B cell (primary cell): ENCODE data around the gene PHACTR2. TPM values are rescaled to one million over a fixed set of nuclear protein-coding genes. Genes with fewer than 3 reads are reported as not detected.

Source experiments
- ATAC-seq: fragments of 200-7000 bp; cut with Tn5 transposase; one replicate; pipeline ENCODE4 v1.10.0; 2021; ENCODE audit warnings: low read depth, mild to moderate bottlenecking, moderate number of reproducible peaks, moderate library complexity
- CTCF ChIA-PET: fragments of 350-600 bp; sonication (Branson Sonifier 250); formaldehyde crosslinking; loops from one replicate; lab custom pipeline; 2021; ENCODE audit warnings: antibody characterized with exemption, inconsistent platforms; lab: Charles Lee
- POLR2A ChIA-PET: fragments of 350-600 bp; sonication (Branson Sonifier 250); formaldehyde crosslinking; loops from one replicate; lab custom pipeline; 2021; ENCODE audit warnings: antibody characterized with exemption; lab: Charles Lee
- DNase-seq: peaks from one replicate; pipeline ENCODE4 v3.0.0; 2013
- H2AFZ ChIP-seq: 2 replicates; pipeline ENCODE4 v1.6.1; 2012; ENCODE audit warnings: mild to moderate bottlenecking, low read depth, low read length; ENCODE audit not compliant: insufficient read depth, poor library complexity, severe bottlenecking
- H3K27ac ChIP-seq, 2 donors: 1 replicate in 1 of 2; 2 replicates in 1 of 2; pipeline ENCODE4 v1.5.1; 2012 to 2013; ENCODE audit warnings: low read length in 2 of 2, mild to moderate bottlenecking in 2 of 2, moderate library complexity in 1 of 2
- H3K27me3 ChIP-seq, 4 experiments: fragments of 200-600 bp in 1 of 4; sonication (generic) in 1 of 4; replicated peaks in 1 of 4; 1 replicate in 2 of 4; 2 replicates in 2 of 4; pipeline versions ENCODE4 v1.6.1 to v1.7.0; 2013 to 2016; ENCODE audit warnings: low read length in 3 of 4, mild to moderate bottlenecking in 2 of 4, mixed read lengths in 1 of 4, moderate library complexity in 1 of 4; ENCODE audit not compliant: insufficient read depth in 4 of 4, control insufficient read depth in 3 of 4; ENCODE audit errors: control extremely low read depth in 1 of 4
- H3K36me3 ChIP-seq, 2 experiments: replicated peaks in 1 of 2; 1 replicate in 1 of 2; 2 replicates in 1 of 2; pipeline versions ENCODE4 v1.6.1 to v1.7.1; 2013; ENCODE audit warnings: low read length in 1 of 2; ENCODE audit not compliant: insufficient read depth in 2 of 2, control insufficient read depth in 1 of 2; ENCODE audit errors: control extremely low read depth in 1 of 2, extremely low read depth in 1 of 2
- H3K4me1 ChIP-seq, 2 donors: fragments of 200-600 bp in 1 of 2; sonication (generic) in 1 of 2; 1 replicate in 1 of 2; 2 replicates in 1 of 2; pipeline versions ENCODE4 v1.5.1 to v1.6.1; 2013 to 2017; ENCODE audit warnings: low read length in 2 of 2; ENCODE audit not compliant: control insufficient read depth in 2 of 2, insufficient read depth in 2 of 2
- H3K4me2 ChIP-seq: replicated peaks from 2 replicates; pipeline ENCODE3; 2012; ENCODE audit warnings: mild to moderate bottlenecking, low read depth, low read length; ENCODE audit not compliant: poor library complexity, severe bottlenecking
- H3K4me3 ChIP-seq, 5 experiments: fragments of 200-600 bp in 1 of 5; sonication (generic) in 1 of 5; 1 replicate in 3 of 5; 2 replicates in 2 of 5; pipeline versions ENCODE4 v1.5.1 to v1.7.0; 2011 to 2016; ENCODE audit warnings: low read length in 4 of 5, mild to moderate bottlenecking in 4 of 5, low read depth in 2 of 5, control low read depth in 1 of 5, moderate library complexity in 1 of 5; ENCODE audit not compliant: insufficient read depth in 1 of 5; ENCODE audit errors: control extremely low read depth in 1 of 5, extremely low read depth in 1 of 5
- H3K79me2 ChIP-seq: fragments of 200-600 bp; sonication (generic); one replicate; pipeline ENCODE4 v1.6.0; 2016; ENCODE audit warnings: low read length; ENCODE audit not compliant: control insufficient read depth, insufficient read depth
- H3K9ac ChIP-seq: fragments of 200-600 bp; sonication (generic); 2 replicates; pipeline ENCODE4 v1.6.1; 2017; ENCODE audit warnings: mild to moderate bottlenecking, low read length, moderate library complexity
- H3K9me3 ChIP-seq, 3 donors: one replicate each; pipeline versions ENCODE4 v1.6.1 to v1.7.1; 2013; ENCODE audit warnings: low read length in 2 of 3; ENCODE audit not compliant: control insufficient read depth in 2 of 3, insufficient read depth in 1 of 3; ENCODE audit errors: control extremely low read depth in 1 of 3
- H4K20me1 ChIP-seq: 2 replicates; pipeline ENCODE4 v1.6.0; 2012; ENCODE audit warnings: mild to moderate bottlenecking, low read length; ENCODE audit not compliant: insufficient read depth, control insufficient read depth, poor library complexity, severe bottlenecking
- H3K27ac Mint-ChIP-seq: one replicate; pipeline ENCODE4 v1.8.0; 2021; ENCODE audit warnings: mixed read lengths
- H3K27me3 Mint-ChIP-seq: one replicate; pipeline ENCODE4 v1.8.0; 2021; ENCODE audit warnings: mixed read lengths
- H3K4me1 Mint-ChIP-seq: one replicate; pipeline ENCODE4 v1.8.0; 2021; ENCODE audit warnings: mixed read lengths
- H3K4me3 Mint-ChIP-seq: one replicate; pipeline ENCODE4 v1.8.0; 2021; ENCODE audit warnings: mixed read lengths
- H3K9me3 Mint-ChIP-seq: one replicate; pipeline ENCODE4 v1.8.0; 2022; ENCODE audit warnings: mixed read lengths; ENCODE audit not compliant: insufficient read depth
- EZH2 ChIP-seq: IDR thresholded peaks from 2 replicates; pipeline ENCODE4 v1.6.1; 2012; ENCODE audit warnings: borderline replicate concordance, low read depth, mild to moderate bottlenecking, moderate library complexity, low read length; ENCODE audit not compliant: insufficient read depth, poor library complexity, severe bottlenecking
- WGBS: methylation state at CpG from one replicate; pipeline ENCODE4 v1.1.5; 2013; ENCODE audit warnings: missing lambda C conversion rate; ENCODE audit not compliant: insufficient coverage; 5-methylcytosine and 5-hydroxymethylcytosine counted together
- intact Hi-C: fragments of 100-400 bp; cut with micrococcal nuclease; formaldehyde crosslinking; loops from one replicate; pipeline ENCODE4 v1.10.0; 2022
- polyA plus RNA-seq: library from polyadenylated mRNA; depleted of rRNA; stranded (reverse); fragments of >200 nt; gene quantifications from 2 replicates; pipeline ENCODE4 v1.2.3, GENCODE V29; 2012
- total RNA-seq, 2 donors: library from RNA; stranded (reverse); fragments of 120-200 nt in 1 of 2; gene quantifications; 1 replicate in 1 of 2; 2 replicates in 1 of 2; pipeline versions ENCODE4 v1.2.3 to v1.2.4, GENCODE V29; 2013 to 2022
- TF ChIP-seq, protein P1 (sequence below): fragments of 200-600 bp; IDR thresholded peaks from one replicate; pipeline ENCODE4 v1.8.0; 2022; ENCODE audit warnings: antibody characterized with exemption, mild to moderate bottlenecking

Gene PHACTR2
- total and polyA plus RNA-seq, 2 donors (not counting 1 experiment from before 2014, with no cell fraction given): 1.1 to 10.6 TPM

DNA sequence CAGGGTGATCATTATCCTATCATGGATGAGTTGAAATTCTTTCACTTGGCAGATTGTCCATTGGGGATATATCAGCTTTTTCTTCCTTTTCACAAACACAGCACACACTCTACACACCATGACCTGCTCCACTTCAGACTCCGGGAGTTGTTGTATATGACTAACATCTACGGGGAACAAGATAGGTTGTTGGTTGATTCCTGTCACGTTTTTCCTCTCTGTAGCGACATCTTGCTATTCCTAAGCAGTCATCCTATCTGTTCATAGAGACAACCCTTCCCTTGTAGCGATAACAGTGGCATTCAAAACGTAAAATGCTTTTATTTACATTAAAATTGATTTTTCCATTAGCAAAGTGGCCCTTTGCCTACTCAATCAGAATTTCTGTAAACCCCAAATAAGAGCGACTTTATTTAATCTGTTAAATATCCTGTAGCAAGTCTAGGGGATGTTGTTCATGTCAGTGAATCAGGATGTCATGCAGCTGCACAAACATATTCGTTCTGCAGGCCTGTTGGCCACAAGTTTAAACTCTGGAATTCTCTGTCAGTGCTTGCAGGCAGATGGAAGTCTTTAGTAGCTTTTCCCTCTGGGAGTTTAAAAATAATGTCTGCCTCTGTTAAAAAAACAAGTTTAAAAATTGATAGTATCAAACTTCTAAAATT is 23.1 kb downstream of the PHACTR2 start:
- Histone ChIP-seq H3K9me3 (no peaks in the 10 kb centered on the region), H3K4me2 (no peak overlapping the region), H3K79me2 (no peaks in the 10 kb centered on the region), H2AFZ (no peak overlapping the region), H3K27ac (no peak overlapping the region), H3K4me1 (peaks cover 2 to 3% of the 10 kb centered on the region in 2 donors), H3K4me3 (no peak overlapping the region), H4K20me1 (no peaks in the 10 kb centered on the region), H3K9ac (no peak overlapping the region), H3K27me3 (no peaks in the 10 kb centered on the region), H3K36me3 (no peaks in the 10 kb centered on the region)
- Mint-ChIP-seq H3K9me3 (no peaks in the 10 kb centered on the region), H3K4me1 (peaks cover 9% of the 10 kb centered on the region), H3K4me3 (no peak overlapping the region), H3K27me3 (no peaks in the 10 kb centered on the region), H3K27ac (no peak overlapping the region)
- TF ChIP-seq, protein P1, sequence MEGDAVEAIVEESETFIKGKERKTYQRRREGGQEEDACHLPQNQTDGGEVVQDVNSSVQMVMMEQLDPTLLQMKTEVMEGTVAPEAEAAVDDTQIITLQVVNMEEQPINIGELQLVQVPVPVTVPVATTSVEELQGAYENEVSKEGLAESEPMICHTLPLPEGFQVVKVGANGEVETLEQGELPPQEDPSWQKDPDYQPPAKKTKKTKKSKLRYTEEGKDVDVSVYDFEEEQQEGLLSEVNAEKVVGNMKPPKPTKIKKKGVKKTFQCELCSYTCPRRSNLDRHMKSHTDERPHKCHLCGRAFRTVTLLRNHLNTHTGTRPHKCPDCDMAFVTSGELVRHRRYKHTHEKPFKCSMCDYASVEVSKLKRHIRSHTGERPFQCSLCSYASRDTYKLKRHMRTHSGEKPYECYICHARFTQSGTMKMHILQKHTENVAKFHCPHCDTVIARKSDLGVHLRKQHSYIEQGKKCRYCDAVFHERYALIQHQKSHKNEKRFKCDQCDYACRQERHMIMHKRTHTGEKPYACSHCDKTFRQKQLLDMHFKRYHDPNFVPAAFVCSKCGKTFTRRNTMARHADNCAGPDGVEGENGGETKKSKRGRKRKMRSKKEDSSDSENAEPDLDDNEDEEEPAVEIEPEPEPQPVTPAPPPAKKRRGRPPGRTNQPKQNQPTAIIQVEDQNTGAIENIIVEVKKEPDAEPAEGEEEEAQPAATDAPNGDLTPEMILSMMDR: no peak
- TF ChIP-seq EZH2: no peak
- no peak for ATAC-seq
- DNase-seq: no peak
- intact Hi-C loops: no loop called here
- CTCF ChIA-PET: no interaction called here
- WGBS: 100% methylated on average over 3 of the region's 8 CpGs
- POLR2A ChIA-PET: no interaction called here

DNA sequence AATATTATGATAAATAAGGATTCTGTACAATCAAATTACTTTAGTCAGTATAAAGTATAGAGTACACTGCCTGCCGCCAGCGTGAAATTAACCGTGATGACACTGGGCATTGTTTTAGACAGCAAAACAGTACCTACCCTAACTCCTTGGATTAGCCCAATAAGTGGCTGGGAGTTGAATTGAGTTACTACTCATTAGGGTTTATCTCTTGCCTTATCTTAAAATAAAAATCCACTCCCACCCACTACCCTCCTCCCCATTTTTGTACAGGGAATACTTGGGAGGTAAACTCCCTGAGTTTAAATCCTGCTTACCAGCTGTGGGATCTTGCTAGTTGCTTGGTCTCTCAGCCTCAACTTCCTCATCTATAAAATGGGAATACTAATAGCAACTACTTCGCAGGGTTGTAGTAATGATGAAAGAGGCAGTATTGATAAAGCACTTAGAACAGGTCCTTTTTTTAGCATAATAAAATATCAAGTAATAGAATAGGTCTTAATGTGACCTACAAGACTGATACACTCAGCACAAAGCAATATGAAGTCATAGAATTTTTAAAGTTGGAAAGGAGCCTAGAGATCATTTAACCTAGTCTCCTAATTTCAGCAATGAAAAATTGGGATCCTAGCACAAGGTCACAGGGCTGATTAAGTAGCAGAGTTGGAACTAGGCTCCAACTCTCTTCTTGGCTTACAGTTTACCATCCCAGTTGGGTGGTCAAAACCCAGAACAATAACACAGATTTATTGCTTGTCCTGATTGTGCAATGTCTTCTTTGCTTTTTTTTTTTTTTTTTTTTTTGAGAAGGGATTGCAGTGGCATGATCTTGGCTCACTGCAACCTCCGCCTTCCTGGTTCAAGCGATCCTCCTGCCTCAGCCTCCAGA is 23.8 kb downstream of the PHACTR2 start:
- no peak overlapping the region for H2AFZ ChIP-seq
- no peaks in the 10 kb centered on the region for H3K79me2 ChIP-seq
- 100% methylated on average over 2 of the region's 6 CpGs for WGBS
- no peak overlapping the region for H3K9ac ChIP-seq
- H3K27ac ChIP-seq: no peak overlapping the region
- ATAC-seq (no peak), DNase-seq (no peak)
- H3K4me1 ChIP-seq: peaks cover 2 to 3% of the 10 kb centered on the region in 2 donors
- H3K4me2 ChIP-seq: no peak overlapping the region
- intact Hi-C loops: no loop called here
- ChIA-PET CTCF (no interaction called here), POLR2A (no interaction called here)
- no peaks in the 10 kb centered on the region for H3K36me3 ChIP-seq
- H3K9me3 Mint-ChIP-seq: no peaks in the 10 kb centered on the region
- H4K20me1 ChIP-seq: no peaks in the 10 kb centered on the region
- no peak overlapping the region for H3K27ac Mint-ChIP-seq
- H3K9me3 ChIP-seq: no peaks in the 10 kb centered on the region
- no peaks in the 10 kb centered on the region for H3K27me3 ChIP-seq
- H3K4me3 ChIP-seq: no peak overlapping the region
- no peak overlapping the region for H3K4me3 Mint-ChIP-seq
- H3K4me1 Mint-ChIP-seq: peaks cover 9% of the 10 kb centered on the region
- no peaks in the 10 kb centered on the region for H3K27me3 Mint-ChIP-seq
- TF ChIP-seq, protein P1: no peak
- TF ChIP-seq EZH2: no peak
